GM21529 (cell line): Measurements from ENCODE around the gene EXOC3L1.
A peak's percentile ranks its signal among the peaks of the same experiment; 100 is the strongest.

ENCODE experiments used
- ATAC-seq: cut with Tn5 transposase; IDR thresholded peaks from one replicate; pipeline ENCODE4 v1.9.1; 2021; ENCODE audit not compliant: unreplicated experiment

The EXOC3L1 gene

DNA sequence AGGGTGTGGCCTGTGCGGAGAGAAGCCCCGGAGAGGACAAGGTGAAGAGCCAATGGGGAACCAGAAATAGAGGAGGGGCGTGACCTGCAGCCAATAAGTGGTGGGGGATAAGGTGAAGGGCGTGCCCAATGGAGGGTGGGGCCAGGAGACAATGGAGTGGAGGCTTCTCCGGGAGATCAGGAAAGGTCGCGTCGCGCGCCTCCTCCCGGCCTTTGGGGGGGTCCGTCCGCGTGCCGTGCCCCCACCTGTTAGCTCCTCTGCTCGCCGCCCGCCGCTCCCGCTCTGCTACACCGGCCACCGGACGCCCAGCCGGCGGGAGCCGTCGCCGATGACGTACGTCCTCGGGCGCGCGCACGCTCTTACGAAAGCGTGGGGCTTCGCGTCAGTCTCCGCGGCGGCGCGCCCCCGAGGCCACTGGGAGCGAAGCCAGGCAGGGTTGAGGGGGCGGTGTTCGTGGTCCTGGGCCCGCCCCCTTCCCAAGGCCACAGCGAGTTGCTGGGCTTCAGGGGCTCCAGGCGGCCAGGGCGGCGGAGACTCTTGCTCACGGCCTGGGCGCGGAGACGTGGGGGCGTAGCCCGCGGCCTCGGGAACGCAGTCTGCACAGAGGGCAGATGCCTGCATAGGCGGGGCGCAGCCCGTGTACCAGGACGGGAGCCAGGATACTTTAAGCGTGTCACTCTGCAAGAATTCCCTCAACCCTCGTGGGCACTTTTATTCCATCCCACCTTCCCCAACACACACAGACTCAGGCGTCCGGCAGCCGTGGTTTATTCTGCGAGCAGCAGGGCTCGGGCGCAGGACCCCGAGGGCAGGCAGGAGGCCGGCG lies 6.1 kb downstream of the EXOC3L1 start, which contains the start of gene MATCAP1:
Gene MATCAP1, minus strand, starts transcription at position 337 of the 826 bp plus-strand sequence. CDS start 3,353 bp downstream, outside the sequence.
- peak; percentile 91 for ATAC-seq

DNA sequence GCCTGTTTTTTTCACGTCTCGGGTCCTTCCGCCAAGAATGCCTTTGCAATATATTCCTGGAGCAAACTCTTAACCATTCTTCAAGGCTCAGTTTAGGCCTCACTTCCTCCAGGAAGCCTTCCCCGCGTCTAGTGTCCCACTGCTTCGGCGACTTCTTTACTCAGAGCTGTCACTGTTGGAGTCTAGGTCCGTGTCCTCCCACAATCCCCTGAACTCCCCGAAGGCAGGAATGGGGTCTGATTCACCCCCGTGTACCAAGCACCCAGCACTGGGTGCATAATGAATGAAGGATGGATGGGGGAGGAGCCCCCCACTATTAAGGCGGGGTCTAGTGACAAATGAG lies 6.7 kb downstream of the EXOC3L1 start:
- ATAC-seq = no peak

DNA sequence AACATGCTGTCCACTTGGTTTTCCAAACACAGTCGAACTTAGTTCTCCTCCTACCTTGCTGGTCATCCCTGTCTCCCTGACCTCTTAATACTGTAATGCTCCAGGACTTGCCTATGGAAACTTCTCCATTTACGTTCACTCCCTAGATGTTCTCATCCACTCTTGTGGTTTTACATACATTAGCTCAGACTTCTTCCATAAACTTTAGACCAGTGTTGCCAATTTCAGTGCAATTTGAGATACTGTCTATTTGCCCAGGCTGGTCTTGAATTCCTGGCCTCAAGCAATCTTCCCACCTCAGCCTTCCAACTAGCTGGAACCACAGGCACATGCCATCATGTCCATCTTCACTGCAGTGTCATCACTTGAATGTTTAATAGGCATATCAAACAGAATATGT lies 7.6 kb downstream of the EXOC3L1 start:
- no peak for ATAC-seq

GRCh38 chr16:67181346-67181745 lies 8.6 kb downstream of the EXOC3L1 start:
- ATAC-seq = no peak

- no peak for ATAC-seq
Observed at GRCh38 chr16:67180166-67180565, 9.8 kb downstream of the EXOC3L1 start.

DNA sequence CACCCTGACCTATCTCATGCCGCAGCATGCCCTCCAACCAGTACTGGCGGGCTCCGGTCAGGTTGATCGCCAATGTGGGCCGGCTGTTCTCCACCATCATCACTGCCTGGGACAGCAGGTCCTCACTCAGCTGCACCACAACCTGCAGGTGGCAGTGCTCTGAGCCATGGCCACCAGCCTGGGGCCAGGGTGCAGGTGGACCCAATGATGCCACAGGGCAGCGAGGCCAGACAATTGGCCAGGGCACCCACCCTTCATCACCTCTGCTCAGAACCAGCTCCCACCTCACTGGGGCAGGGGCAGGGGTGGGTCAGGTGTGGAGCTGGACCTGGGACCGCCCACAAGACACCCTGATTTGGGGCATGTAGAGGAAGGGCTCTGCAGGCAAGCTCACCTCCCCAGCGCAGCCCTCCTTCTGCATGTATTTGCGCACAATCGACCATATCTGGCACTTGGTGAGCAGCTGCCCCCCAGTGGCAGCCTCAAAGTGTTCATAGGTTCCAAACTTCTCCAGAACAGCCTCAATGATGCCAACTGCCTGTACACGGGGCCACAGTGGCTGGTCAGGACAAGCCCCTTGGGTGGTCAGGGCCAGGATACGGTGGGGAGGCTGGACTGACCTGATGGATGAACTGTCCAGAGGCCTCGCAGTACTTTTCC lies 10.4 kb downstream of the EXOC3L1 start:
- no peak for ATAC-seq

DNA sequence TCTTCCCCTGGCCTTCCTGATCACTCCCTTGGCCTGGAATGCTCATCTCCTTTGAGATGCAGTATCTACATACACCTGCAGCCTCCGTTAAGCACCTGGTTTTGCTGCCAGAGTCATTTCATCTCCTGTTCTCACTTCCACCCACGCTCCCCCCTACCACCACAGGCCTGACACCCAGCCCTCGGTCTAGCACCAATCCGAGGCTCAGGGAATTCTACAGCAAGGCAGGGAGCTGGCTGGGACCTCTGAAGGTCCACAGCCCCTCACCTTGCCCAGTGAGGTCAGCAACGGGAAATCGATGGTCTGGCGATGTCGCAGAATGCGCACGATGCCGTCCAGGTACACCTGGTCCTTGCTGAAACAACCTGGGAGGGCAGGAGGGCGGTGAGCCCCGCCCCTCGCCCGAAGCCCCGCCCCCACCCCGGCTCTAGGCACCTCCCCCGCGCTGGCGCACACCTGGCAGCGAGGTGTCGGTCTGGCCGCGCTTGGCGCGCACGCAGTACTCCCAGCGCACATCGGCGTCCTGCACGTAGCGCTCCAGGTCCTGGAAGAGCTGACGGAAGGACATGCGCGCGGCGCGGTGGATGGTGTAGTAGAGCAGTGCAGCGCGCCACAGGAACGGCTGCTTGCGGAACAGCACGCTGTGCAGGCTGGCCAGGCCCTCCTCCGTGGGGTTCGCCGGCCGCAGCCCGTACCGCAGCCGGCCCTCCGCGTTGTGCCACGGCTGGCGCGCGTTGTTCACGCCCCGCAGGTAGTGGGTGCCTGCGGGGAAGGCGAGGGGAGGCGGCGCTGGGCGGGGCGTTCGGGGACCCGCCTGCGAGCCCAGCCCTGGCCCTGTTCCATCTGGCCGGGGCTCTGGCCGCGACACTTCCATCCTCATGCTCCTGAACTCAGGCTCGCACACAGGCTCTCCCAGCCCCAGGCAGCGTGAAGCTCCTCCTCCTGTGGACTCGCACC lies 11.9 kb downstream of the EXOC3L1 start:
- ATAC-seq = no peak

- ATAC-seq = no peak
Observed at GRCh38 chr16:67176662-67177061, 13.3 kb downstream of the EXOC3L1 start.

GRCh38 chr16:67174706-67175231 lies 15.2 kb downstream of the EXOC3L1 start:
- ATAC-seq = no peak

- peak; percentile 39 for ATAC-seq
Observed at GRCh38 chr16:67173808-67174705, 15.9 kb downstream of the EXOC3L1 start.

- no peak for ATAC-seq
Observed at GRCh38 chr16:67173323-67173722, 16.6 kb downstream of the EXOC3L1 start.

- ATAC-seq = peak; percentile 7
Observed at GRCh38 chr16:67170949-67171649, 18.8 kb downstream of the EXOC3L1 start.

- ATAC-seq = peak; percentile 48
Observed at GRCh38 chr16:67170168-67170948, 19.6 kb downstream of the EXOC3L1 start, which contains the start of gene NOL3. TSS of gene NOL3 (plus strand) at chr16:67170538.

- no peak for ATAC-seq
Observed at GRCh38 chr16:67169642-67170167, 20.2 kb downstream of the EXOC3L1 start.

GRCh38 chr16:67169011-67169451 lies 20.9 kb downstream of the EXOC3L1 start:
- ATAC-seq = no peak

DNA sequence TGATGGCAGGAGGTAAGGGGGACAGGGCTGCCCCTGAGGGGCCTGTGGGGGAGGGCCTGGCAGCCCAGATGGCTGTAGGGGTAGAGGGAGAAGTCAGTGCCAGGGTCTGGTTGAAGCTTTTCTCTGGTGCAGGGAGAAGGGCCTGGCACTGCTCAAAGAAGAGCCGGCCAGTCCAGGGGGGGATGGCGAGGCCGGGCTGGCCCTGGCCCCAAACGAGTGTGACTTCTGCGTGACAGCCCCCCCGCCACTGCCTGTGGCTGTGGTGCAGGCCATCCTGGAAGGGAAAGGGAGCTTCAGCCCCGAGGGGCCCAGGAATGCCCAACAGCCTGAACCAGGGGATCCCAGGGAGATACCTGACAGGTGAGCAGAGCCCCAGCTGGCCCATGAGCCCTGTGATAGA lies 22.3 kb downstream of the EXOC3L1 start:
- no peak for ATAC-seq

DNA sequence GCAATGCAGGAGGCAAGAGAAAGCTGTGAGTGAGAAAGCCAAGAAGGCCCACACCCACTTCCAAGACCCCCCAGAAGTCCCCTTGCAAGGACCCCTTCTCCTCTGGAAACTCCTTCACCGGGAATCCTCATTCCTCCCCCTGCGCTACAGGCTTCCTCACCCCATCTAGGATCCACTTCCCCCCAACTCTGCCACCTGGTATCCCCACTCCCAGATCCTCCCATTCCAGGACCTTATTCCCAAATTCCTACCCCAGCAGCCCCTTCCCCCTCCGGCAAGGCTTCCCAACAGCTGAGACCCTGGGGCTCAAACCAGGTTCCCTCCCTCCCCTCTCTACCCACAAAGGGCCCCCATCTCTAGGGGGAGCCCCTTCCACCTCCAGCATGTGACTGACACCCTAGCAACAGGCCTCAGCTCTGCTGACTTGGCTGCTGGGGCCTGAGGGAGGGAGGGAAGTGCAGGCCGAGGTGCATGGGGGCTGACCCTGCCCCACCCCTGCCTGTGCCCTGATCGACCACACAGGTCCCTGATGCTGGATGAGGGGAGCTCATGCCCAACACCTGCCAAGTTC lies 23.3 kb downstream of the EXOC3L1 start:
- no peak for ATAC-seq

- ATAC-seq = no peak
Observed at GRCh38 chr16:67166110-67166547, 23.8 kb downstream of the EXOC3L1 start.
